NB4 (cell line): Measurements from ENCODE around the gene NBPF3.
"Not testable (repeated sequence)": the region's sequence is repeated elsewhere in the genome, so short reads cannot be mapped to it uniquely, and the experiment has no call there.

Experiments used
- DNase-seq: peaks from one replicate; pipeline ENCODE4 v3.0.0; 2010; ENCODE audit warnings: low read depth
- H3K4me3 ChIP-seq: one replicate; pipeline ENCODE4 v1.5.1; 2011; ENCODE audit warnings: mild to moderate bottlenecking, low read depth, low read length, moderate library complexity
- MYC ChIP-seq: IDR thresholded peaks from 2 replicates; pipeline ENCODE4 v1.6.1; 2011; ENCODE audit warnings: low read depth, low read length
- POLR2A ChIP-seq: IDR thresholded peaks from 2 replicates; pipeline ENCODE4 v1.6.1; 2011; ENCODE audit warnings: mild to moderate bottlenecking; ENCODE audit not compliant: insufficient read length; ENCODE audit errors: extremely low read depth
- TF ChIP-seq, protein P1 (sequence below): IDR thresholded peaks from one replicate; pipeline ENCODE4 v1.5.1; 2012; ENCODE audit warnings: low read depth, low read length
- TF ChIP-seq, protein P2 (sequence below): IDR thresholded peaks from 2 replicates; pipeline ENCODE4 v1.6.1; 2011; ENCODE audit warnings: low read depth, low read length

NBPF3 gene, protein sequence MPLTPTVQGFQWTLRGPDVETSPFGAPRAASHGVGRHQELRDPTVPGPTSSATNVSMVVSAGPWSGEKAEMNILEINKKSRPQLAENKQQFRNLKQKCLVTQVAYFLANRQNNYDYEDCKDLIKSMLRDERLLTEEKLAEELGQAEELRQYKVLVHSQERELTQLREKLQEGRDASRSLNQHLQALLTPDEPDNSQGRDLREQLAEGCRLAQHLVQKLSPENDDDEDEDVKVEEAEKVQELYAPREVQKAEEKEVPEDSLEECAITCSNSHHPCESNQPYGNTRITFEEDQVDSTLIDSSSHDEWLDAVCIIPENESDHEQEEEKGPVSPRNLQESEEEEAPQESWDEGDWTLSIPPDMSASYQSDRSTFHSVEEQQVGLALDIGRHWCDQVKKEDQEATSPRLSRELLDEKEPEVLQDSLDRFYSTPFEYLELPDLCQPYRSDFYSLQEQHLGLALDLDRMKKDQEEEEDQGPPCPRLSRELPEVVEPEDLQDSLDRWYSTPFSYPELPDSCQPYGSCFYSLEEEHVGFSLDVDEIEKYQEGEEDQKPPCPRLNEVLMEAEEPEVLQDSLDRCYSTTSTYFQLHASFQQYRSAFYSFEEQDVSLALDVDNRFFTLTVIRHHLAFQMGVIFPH

DNA sequence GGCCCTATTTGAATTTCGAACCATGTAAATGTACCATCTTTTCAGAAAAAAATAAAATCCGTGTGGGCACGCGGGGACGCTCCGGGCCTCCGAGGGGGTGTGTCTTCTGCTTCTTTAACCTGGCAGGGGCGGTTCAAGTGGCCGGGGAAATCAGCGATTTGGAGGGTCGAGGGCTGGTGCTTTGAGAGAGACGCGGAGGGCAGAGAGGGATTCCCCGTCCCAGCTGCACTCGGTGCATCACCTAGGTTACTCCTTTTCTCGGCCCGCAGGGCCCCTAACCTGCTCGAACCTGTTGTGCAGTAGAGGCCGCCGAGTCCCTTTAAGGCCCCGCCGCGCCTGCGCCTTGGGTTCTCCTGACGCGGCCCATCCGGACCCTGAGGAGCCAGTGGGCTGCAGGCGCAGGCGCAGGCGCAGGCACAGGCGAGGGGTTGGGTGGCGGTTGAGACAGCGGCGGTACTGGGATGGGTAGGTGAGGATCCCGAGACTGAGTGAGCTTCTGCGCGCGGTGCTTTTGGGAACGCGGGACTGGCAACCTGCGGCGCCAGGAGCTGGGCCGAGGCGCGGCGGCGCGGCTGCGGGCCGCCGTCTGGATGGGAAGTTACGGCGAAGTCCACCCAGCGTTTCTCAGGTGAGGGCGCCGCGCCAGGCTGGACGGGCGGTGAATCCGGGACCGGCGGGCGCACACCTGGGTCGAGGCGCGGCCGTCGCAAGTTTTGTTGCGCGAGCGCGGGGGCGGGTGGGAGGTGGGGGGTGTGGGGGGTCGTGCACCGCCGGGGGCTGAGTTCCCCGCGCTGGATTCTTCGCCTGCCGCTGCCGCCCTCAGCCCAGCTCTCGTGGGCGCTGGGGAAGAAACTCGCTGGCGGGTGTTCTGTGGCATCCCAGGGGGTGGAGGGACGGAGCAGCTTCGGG lies at the start of gene NBPF3:
NBPF3 (plus strand) TSS at position 417 of the 909 bp plus-strand sequence. CDS start 4,950 bp downstream, outside the sequence.
- peak; percentile 23 for TF ChIP-seq POLR2A
- TF ChIP-seq, protein P1, sequence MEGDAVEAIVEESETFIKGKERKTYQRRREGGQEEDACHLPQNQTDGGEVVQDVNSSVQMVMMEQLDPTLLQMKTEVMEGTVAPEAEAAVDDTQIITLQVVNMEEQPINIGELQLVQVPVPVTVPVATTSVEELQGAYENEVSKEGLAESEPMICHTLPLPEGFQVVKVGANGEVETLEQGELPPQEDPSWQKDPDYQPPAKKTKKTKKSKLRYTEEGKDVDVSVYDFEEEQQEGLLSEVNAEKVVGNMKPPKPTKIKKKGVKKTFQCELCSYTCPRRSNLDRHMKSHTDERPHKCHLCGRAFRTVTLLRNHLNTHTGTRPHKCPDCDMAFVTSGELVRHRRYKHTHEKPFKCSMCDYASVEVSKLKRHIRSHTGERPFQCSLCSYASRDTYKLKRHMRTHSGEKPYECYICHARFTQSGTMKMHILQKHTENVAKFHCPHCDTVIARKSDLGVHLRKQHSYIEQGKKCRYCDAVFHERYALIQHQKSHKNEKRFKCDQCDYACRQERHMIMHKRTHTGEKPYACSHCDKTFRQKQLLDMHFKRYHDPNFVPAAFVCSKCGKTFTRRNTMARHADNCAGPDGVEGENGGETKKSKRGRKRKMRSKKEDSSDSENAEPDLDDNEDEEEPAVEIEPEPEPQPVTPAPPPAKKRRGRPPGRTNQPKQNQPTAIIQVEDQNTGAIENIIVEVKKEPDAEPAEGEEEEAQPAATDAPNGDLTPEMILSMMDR: no peak
- TF ChIP-seq, protein P2, sequence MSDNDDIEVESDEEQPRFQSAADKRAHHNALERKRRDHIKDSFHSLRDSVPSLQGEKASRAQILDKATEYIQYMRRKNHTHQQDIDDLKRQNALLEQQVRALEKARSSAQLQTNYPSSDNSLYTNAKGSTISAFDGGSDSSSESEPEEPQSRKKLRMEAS: no peak
- TF ChIP-seq MYC: no peak
- DNase-seq: peak; percentile 83
- peak within 1 kb of the TSS; percentile 62 for H3K4me3 ChIP-seq

DNA sequence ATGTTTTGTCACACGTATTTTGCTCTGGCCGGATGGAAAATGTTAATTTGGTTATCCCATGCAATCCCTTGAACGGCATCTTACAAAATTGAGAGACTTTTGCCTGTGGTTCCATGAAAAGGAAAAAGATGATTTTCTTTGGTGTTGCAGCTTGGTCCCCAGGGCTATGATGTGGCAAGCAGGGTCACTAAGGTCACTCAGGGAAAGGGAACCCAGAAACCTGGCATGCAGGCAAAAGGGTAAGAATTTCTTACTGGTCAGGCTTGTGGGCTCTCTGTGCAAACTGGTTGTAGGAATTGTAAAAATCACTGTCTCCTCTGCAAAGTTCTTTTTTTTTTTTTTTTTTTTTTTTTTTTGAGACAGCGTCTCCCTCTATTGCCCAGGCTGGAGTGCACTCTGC lies 48.4 kb upstream of the NBPF3 start:
- no peak for DNase-seq

DNA sequence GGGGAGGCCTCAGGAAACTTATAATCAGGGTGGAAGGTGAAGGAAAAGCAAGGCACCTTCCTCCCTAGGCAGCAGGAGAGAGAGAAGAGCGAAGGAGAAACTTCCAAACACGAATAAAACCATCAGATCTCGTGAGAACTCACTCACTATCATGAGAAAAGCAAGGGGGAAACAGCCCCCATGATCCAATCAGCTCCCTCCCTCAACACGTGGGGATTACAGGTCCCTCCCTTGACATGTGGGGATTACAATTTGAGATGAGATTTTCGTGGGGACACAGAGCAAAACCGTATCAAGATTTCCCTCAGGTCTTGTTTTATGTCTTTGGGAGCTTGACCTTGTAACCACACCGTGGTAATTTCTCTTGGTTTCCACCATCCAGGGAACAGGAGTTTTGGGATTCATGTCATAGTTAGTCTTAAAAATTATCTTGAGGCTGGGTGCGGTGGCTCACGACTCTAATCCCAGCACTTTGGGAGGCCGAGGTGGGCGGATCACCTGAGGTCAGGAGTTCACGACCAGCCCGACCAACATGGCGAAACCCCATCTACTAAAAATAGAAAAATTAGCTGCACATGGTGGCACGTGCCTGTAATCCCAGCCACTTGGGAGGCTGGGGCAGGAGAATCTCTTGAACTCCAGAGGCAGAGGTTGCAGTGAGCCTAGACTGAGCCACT lies 47.2 kb upstream of the NBPF3 start:
- TF ChIP-seq MYC (no peak), POLR2A (no peak)
- TF ChIP-seq, protein P2: no peak
- TF ChIP-seq, protein P1: no peak
- no peak overlapping the region for H3K4me3 ChIP-seq
- no peak for DNase-seq

More for the DNA sequence above, 48.4 kb upstream of the NBPF3 start:
- no peak overlapping the region for H3K4me3 ChIP-seq
- TF ChIP-seq MYC: no peak

DNA sequence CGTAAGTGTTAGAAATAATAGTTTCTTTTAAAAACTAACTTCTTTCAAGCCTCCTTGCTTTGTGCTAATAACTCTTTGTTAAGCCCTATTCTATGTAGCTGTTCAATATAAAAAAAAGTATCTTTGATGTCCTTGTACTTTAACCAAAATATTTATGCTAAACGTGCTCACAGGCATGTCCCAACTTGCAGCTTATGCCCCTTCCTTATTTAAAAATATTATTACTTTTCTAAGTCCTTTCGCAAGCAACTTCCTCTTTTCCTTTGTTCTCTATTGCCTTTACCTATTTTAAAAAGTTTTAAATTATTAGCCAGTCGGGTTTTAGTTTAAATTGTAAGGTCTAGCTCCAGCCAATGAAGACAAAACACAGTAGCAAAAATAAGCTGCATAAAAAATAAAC lies 43.4 kb upstream of the NBPF3 start:
- TF ChIP-seq POLR2A: no peak
- TF ChIP-seq, protein P1: no peak
- TF ChIP-seq, protein P2: no peak
- TF ChIP-seq MYC: no peak
- no peak overlapping the region for H3K4me3 ChIP-seq
- peak; percentile 26 for DNase-seq

DNA sequence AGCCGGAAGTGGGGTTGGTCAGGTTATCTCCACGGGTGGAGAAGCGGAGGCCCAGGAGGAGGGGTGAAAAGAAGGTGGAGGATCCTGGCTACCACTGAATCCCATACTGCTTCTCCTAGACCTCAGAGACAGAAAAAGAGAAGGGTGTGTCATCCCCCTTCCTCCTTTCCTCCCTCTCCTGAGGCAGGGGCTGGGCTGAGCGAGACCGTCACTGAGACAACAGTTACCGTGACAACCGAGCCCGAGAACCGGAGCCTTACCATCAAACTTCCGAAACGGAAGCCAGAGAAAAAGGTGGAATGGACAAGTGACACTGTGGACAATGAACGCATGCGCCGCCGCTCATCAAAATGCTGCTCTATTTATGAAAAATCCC lies 42.1 kb upstream of the NBPF3 start:
- TF ChIP-seq POLR2A: no peak
- H3K4me3 ChIP-seq: no peak overlapping the region
- DNase-seq: peak; percentile 16

DNA sequence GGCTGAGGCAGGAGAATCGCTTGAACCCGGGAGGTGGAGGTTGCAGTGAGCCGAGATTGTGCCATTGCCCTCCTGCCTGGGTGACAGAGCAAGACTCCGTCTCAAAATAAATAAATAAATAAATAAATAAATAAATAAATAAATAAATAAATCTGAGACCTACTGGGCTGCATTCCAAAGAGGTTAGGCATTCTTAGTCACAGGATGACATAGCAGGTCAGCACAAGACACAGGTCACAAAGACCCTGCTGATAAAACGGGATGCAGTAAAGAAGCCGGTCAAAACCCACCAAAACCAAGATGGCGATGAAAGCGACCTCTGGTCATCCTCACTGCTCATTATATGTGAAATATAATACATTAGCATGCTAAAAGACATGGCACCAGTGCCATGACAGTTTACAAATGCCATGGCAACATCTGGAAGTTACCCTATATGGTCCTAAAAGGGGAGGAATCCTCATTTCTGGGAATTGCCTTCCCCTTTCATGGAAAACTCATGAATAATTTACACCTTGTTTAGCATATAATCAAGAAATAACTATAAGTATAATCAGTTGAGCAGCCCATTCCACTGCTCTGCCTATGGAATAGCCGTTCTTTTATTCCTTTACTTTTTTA lies 38.1 kb upstream of the NBPF3 start:
- DNase-seq: not testable (repeated sequence)

More for the DNA sequence above, 38.1 kb upstream of the NBPF3 start:
- not testable (repeated sequence) for H3K4me3 ChIP-seq
